ENCODE data around the gene GALC. TPM values are rescaled to one million over a fixed set of nuclear protein-coding genes. Genes with fewer than 3 reads are reported as not detected.
A peak's percentile ranks its signal among the peaks of the same experiment; 100 is the strongest.

Gene GALC
- total RNA-seq, 3 donors from 2014 or later (not counting 1 experiment from before 2014, with no cell fraction given), result 50.3 to 78.2 (median 67.2) TPM

GRCh38 chr14:88012495-88012894 is 19.5 kb upstream of the GALC start:
- 57% methylated on average over 3 of the region's 5 CpGs for WGBS (ENCODE audit: insufficient coverage)
- peaks cover 38% of the 10 kb centered on the region for H3K4me1 ChIP-seq (ENCODE audit: control insufficient read depth, insufficient read depth, low read length)

GRCh38 chr14:88010331-88010730 is 17.3 kb upstream of the GALC start:
- Histone ChIP-seq H3K36me3 (ENCODE audit: control insufficient read depth, insufficient read depth, low read length) (peaks cover 40% of the 10 kb centered on the region), H3K4me3 (ENCODE audit: low read length) (no peak overlapping the region), H3K9me3 (ENCODE audit: control insufficient read depth, insufficient read depth, low read length) (no peaks in the 10 kb centered on the region), H3K27me3 (ENCODE audit: control insufficient read depth, insufficient read depth, low read length) (no peaks in the 10 kb centered on the region), H3K4me1 (ENCODE audit: control insufficient read depth, insufficient read depth, low read length) (peaks cover 32% of the 10 kb centered on the region), H3K27ac (ENCODE audit: low read length) (peak overlapping the region; percentile 56)
- peaks cover 73 to 77% of the 10 kb centered on the region in 2 donors for H3K4me1 Mint-ChIP-seq
- H3K9me3 Mint-ChIP-seq, result no peaks in the 10 kb centered on the region
- peaks cover 17% of the 10 kb centered on the region for H3K36me3 Mint-ChIP-seq
- H3K27me3 Mint-ChIP-seq (ENCODE audit: low read depth in 2 of 2), result no peaks in the 10 kb centered on the region
- no peak for TF ChIP-seq CTCF (IDR thresholded peaks at IDR 0.05)
- no peak for DNase-seq
- peak overlapping the region; percentile 79 for H3K4me3 Mint-ChIP-seq
- no peak for ATAC-seq
- 80% methylated on average over 2 of the region's 2 CpGs for WGBS (ENCODE audit: insufficient coverage)
- intact Hi-C loops (cut with micrococcal nuclease), result loop anchor here (5.0 kb wide), 1 partner anchor 552 kb away; the partner anchor contains the start of gene ZC3H14
- peak overlapping the region; percentile 96 to 98 for H3K27ac Mint-ChIP-seq

More at GRCh38 chr14:88012495-88012894, 19.5 kb upstream of the GALC start:
- H3K27ac ChIP-seq (ENCODE audit: low read length), result peak overlapping the region; percentile 56
- Mint-ChIP-seq H3K4me1 (peaks cover 83 to 85% of the 10 kb centered on the region in 2 donors), H3K9me3 (no peaks in the 10 kb centered on the region), H3K27me3 (ENCODE audit: low read depth in 2 of 2) (no peaks in the 10 kb centered on the region), H3K4me3 (peak overlapping the region; percentile 76), H3K27ac (peak overlapping the region; percentile 96 to 98), H3K36me3 (peaks cover 17% of the 10 kb centered on the region)
- no peaks in the 10 kb centered on the region for H3K27me3 ChIP-seq (ENCODE audit: control insufficient read depth, insufficient read depth, low read length)
- no peak for DNase-seq
- intact Hi-C loops (cut with micrococcal nuclease), result loop anchor here (5.0 kb wide), 1 partner anchor 550 kb away; the partner anchor contains the start of gene ZC3H14
- no peaks in the 10 kb centered on the region for H3K9me3 ChIP-seq (ENCODE audit: control insufficient read depth, insufficient read depth, low read length)
- TF ChIP-seq CTCF (IDR thresholded peaks at IDR 0.05), result no peak
- peaks cover 54% of the 10 kb centered on the region for H3K36me3 ChIP-seq (ENCODE audit: control insufficient read depth, insufficient read depth, low read length)
- ATAC-seq, result no peak
- H3K4me3 ChIP-seq (ENCODE audit: low read length), result no peak overlapping the region

- Mint-ChIP-seq H3K4me1 (peaks cover 76 to 82% of the 10 kb centered on the region in 2 donors), H3K9me3 (no peaks in the 10 kb centered on the region), H3K4me3 (peak overlapping the region; percentile 89), H3K27ac (peak overlapping the region; percentile 96 to 98), H3K27me3 (ENCODE audit: low read depth in 2 of 2) (no peaks in the 10 kb centered on the region), H3K36me3 (peaks cover 17% of the 10 kb centered on the region)
- Histone ChIP-seq H3K27me3 (ENCODE audit: control insufficient read depth, insufficient read depth, low read length) (no peaks in the 10 kb centered on the region), H3K4me1 (ENCODE audit: control insufficient read depth, insufficient read depth, low read length) (peaks cover 35% of the 10 kb centered on the region), H3K36me3 (ENCODE audit: control insufficient read depth, insufficient read depth, low read length) (peaks cover 34% of the 10 kb centered on the region), H3K9me3 (ENCODE audit: control insufficient read depth, insufficient read depth, low read length) (no peaks in the 10 kb centered on the region), H3K27ac (ENCODE audit: low read length) (peak overlapping the region; percentile 99), H3K4me3 (ENCODE audit: low read length) (peak overlapping the region; percentile 9)
- no CpG with 5 or more reads among the region's 1 CpG for WGBS (ENCODE audit: insufficient coverage)
- intact Hi-C loops (cut with micrococcal nuclease), result no loop called here
- no peak for DNase-seq
- TF ChIP-seq CTCF (IDR thresholded peaks at IDR 0.05), result no peak
- no peak for ATAC-seq
Observed at GRCh38 chr14:88009486-88009885, 16.5 kb upstream of the GALC start.

Measured in natural killer cell (primary cell).